Body of pancreas (tissue), 4 donors: Measurements from ENCODE around the gene ZBTB20.

Experiments
- POLR2A ChIP-seq, 3 donors: fragments of 450-650 bp; IDR thresholded peaks; one replicate each; pipeline ENCODE4 v1.6.1; 2016; ENCODE audit warnings: antibody characterized with exemption in 3 of 3, mild to moderate bottlenecking in 2 of 3
- TF ChIP-seq, protein P1 (sequence below), 7 experiments: fragments of 450-650 bp in 4 of 7; fragments of 200-600 bp in 3 of 7; sonication (generic) in 3 of 7; IDR thresholded peaks; one replicate each; pipeline ENCODE4 v1.5.1; 2016 to 2019; ENCODE audit warnings: antibody characterized with exemption in 7 of 7

DNA sequence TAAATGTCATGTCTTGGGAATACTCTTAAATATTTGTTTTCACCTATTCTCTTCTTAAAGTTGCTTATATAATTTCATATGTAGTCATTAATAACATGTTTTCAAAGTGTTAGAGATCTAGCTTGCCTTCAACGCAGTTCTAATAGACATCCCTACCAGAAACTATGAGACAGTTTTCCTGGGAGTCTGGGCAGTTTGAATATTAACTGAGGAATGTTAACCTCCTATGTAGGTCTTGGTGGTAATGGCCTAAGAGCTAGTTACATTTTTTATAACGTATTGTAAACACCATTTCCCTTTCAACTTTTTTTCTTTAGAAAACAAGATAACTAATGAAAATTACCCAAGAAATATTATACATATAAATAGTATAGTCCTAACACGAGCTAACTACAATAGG lies 525.1 kb downstream of the ZBTB20 start:
- TF ChIP-seq, protein P1, sequence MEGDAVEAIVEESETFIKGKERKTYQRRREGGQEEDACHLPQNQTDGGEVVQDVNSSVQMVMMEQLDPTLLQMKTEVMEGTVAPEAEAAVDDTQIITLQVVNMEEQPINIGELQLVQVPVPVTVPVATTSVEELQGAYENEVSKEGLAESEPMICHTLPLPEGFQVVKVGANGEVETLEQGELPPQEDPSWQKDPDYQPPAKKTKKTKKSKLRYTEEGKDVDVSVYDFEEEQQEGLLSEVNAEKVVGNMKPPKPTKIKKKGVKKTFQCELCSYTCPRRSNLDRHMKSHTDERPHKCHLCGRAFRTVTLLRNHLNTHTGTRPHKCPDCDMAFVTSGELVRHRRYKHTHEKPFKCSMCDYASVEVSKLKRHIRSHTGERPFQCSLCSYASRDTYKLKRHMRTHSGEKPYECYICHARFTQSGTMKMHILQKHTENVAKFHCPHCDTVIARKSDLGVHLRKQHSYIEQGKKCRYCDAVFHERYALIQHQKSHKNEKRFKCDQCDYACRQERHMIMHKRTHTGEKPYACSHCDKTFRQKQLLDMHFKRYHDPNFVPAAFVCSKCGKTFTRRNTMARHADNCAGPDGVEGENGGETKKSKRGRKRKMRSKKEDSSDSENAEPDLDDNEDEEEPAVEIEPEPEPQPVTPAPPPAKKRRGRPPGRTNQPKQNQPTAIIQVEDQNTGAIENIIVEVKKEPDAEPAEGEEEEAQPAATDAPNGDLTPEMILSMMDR (IDR thresholded peaks at IDR 0.05): no peak
- no peak for TF ChIP-seq POLR2A (IDR thresholded peaks at IDR 0.05)
